ENCODE results near the gene LRP1. TPM values are rescaled to one million over a fixed set of nuclear protein-coding genes. Genes with fewer than 3 reads are reported as not detected.

Gene LRP1
- total and polyA plus RNA-seq, 2 of the 4 experiments (the other 2 are of a cell fraction), result 73.1 to 142 TPM

DNA sequence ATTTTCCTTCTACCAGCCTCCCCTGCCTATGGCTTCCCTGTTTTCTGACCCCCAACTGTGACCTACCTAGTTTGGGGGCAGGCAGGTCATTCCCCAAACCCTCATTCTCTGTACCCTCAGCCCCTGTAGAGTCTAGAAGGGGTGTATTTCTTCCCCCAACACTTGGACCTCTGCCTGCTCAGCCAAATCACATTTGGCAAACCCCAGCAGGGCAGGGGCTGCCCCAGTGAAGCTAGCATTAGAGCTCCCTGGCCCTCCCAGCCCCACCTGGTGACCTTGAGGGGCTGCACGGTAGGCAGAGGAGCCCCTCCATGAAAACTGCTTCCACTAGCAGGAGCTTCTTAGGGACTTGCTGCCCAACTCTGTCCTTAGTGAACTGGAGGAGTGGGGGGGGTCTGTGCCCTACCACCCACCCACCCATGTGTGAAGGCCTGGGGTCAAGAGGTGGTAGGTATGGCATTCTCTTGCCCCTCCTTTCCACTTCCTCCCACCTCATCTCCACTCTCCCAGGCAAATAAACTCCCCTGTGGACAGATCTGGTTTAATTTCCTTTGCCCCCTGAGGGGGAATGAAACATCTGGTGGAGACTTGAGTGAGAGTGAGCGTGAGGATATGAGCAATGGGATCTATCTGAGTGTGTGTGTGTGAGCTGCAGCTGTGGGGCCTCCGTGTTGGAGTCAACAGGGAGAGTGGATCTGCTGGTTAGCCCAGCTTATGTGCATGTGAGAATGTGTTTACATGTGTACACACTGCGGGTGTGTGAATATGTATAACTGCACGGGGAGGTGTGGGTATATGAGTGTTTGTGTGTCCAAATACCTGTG is 90.0 kb downstream of the LRP1 start (continued):
- TF ChIP-seq, protein P1, sequence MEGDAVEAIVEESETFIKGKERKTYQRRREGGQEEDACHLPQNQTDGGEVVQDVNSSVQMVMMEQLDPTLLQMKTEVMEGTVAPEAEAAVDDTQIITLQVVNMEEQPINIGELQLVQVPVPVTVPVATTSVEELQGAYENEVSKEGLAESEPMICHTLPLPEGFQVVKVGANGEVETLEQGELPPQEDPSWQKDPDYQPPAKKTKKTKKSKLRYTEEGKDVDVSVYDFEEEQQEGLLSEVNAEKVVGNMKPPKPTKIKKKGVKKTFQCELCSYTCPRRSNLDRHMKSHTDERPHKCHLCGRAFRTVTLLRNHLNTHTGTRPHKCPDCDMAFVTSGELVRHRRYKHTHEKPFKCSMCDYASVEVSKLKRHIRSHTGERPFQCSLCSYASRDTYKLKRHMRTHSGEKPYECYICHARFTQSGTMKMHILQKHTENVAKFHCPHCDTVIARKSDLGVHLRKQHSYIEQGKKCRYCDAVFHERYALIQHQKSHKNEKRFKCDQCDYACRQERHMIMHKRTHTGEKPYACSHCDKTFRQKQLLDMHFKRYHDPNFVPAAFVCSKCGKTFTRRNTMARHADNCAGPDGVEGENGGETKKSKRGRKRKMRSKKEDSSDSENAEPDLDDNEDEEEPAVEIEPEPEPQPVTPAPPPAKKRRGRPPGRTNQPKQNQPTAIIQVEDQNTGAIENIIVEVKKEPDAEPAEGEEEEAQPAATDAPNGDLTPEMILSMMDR (conservative IDR thresholded peaks at IDR 0.05; ENCODE audit: low read depth, low read length), result no peak
- TF ChIP-seq NFE2L2 (IDR thresholded peaks at IDR 0.05; ENCODE audit: low read depth, low read length), result no peak

Data from IMR-90 (cell line).